ENCODE data around the gene KCNJ16. TPM values are rescaled to one million over a fixed set of nuclear protein-coding genes. Genes with fewer than 3 reads are reported as not detected.
A peak's percentile ranks its signal among the peaks of the same experiment; 100 is the strongest.

KCNJ16 gene
- total and polyA plus RNA-seq, 2 experiments from 2014 or later, result not detected

- H3K36me3 ChIP-seq (ENCODE audit: low read depth), result no peaks in the 10 kb centered on the region
- H3K27ac ChIP-seq, result no peak overlapping the region
- no peaks in the 10 kb centered on the region for H3K27me3 ChIP-seq (replicated peaks; ENCODE audit: insufficient read depth)
- in situ Hi-C loops (cut with MboI), result no loop called here
- H3F3A ChIP-seq (ENCODE audit: insufficient read depth), result no peaks in the 10 kb centered on the region
- H3K4me2 ChIP-seq (ENCODE audit: unreplicated experiment), result peak overlapping the region; percentile 16
- TF ChIP-seq EZH2 (IDR thresholded peaks at IDR 0.05; ENCODE audit: insufficient read depth, poor library complexity, severe bottlenecking) (no peak), EZH2phosphoT487 (IDR thresholded peaks at IDR 0.05; ENCODE audit: insufficient read depth, low read depth) (no peak)
- 65 to 68% methylated on average over 4 of the region's 4 CpGs for WGBS, 2 experiments (ENCODE audit: low coverage in 1 of 2, low lambda C conversion rate in 2 of 2, missing lambda C conversion rate in 2 of 2)
- no peaks in the 10 kb centered on the region for H3K9me2 ChIP-seq (ENCODE audit: insufficient read depth)
- H2AFZ ChIP-seq, result no peak overlapping the region
- no peaks in the 10 kb centered on the region for H3K79me2 ChIP-seq (ENCODE audit: insufficient read depth)
- no peak overlapping the region for H3K4me3 ChIP-seq
- H3K9me3 ChIP-seq (ENCODE audit: low read depth), result no peaks in the 10 kb centered on the region
- H3K4me1 ChIP-seq (ENCODE audit: insufficient read depth), result no peaks in the 10 kb centered on the region
- no peak for DNase-seq
- no peaks in the 10 kb centered on the region for H4K20me1 ChIP-seq (ENCODE audit: insufficient read depth)
- no peak overlapping the region for H3K9ac ChIP-seq
Measured at GRCh38 chr17:70120425-70120824, 45.4 kb downstream of the KCNJ16 start.

GRCh38 chr17:70121126-70121525, 46.1 kb downstream of the KCNJ16 start:
- H3K4me3 ChIP-seq, result no peak overlapping the region
- H3K27ac ChIP-seq, result no peak overlapping the region
- no peaks in the 10 kb centered on the region for H3K9me3 ChIP-seq (ENCODE audit: low read depth)
- WGBS, 2 experiments (ENCODE audit: low coverage in 1 of 2, low lambda C conversion rate in 2 of 2, missing lambda C conversion rate in 2 of 2), result 92 to 96% methylated on average over 3 of the region's 3 CpGs
- no peak overlapping the region for H3K9ac ChIP-seq
- DNase-seq, result no peak
- no peak overlapping the region for H3K4me2 ChIP-seq (ENCODE audit: unreplicated experiment)
- H2AFZ ChIP-seq, result no peak overlapping the region
- no peaks in the 10 kb centered on the region for H3K36me3 ChIP-seq (ENCODE audit: low read depth)
- no peaks in the 10 kb centered on the region for H3K27me3 ChIP-seq (replicated peaks; ENCODE audit: insufficient read depth)
- H3K9me2 ChIP-seq (ENCODE audit: insufficient read depth), result no peaks in the 10 kb centered on the region
- H3F3A ChIP-seq (ENCODE audit: insufficient read depth), result no peaks in the 10 kb centered on the region
- H4K20me1 ChIP-seq (ENCODE audit: insufficient read depth), result no peaks in the 10 kb centered on the region
- H3K4me1 ChIP-seq (ENCODE audit: insufficient read depth), result no peaks in the 10 kb centered on the region
- in situ Hi-C loops (cut with MboI), result no loop called here
- TF ChIP-seq EZH2 (IDR thresholded peaks at IDR 0.05; ENCODE audit: insufficient read depth, poor library complexity, severe bottlenecking) (no peak), EZH2phosphoT487 (IDR thresholded peaks at IDR 0.05; ENCODE audit: insufficient read depth, low read depth) (no peak)
- H3K79me2 ChIP-seq (ENCODE audit: insufficient read depth), result no peaks in the 10 kb centered on the region

- in situ Hi-C loops (cut with MboI), result no loop called here
- Histone ChIP-seq H4K20me1 (ENCODE audit: insufficient read depth) (no peaks in the 10 kb centered on the region), H3K9me3 (ENCODE audit: low read depth) (no peaks in the 10 kb centered on the region), H3F3A (ENCODE audit: insufficient read depth) (no peaks in the 10 kb centered on the region), H3K4me1 (ENCODE audit: insufficient read depth) (no peaks in the 10 kb centered on the region), H3K79me2 (ENCODE audit: insufficient read depth) (no peaks in the 10 kb centered on the region), H3K36me3 (ENCODE audit: low read depth) (no peaks in the 10 kb centered on the region), H3K4me2 (ENCODE audit: unreplicated experiment) (no peak overlapping the region), H3K9me2 (ENCODE audit: insufficient read depth) (no peaks in the 10 kb centered on the region), H2AFZ (no peak overlapping the region), H3K27me3 (replicated peaks; ENCODE audit: insufficient read depth) (no peaks in the 10 kb centered on the region), H3K4me3 (no peak overlapping the region), H3K27ac (no peak overlapping the region), H3K9ac (no peak overlapping the region)
- no peak for DNase-seq
- 64 to 69% methylated on average over 2 of the region's 2 CpGs for WGBS, 2 experiments (ENCODE audit: low coverage in 1 of 2, low lambda C conversion rate in 2 of 2, missing lambda C conversion rate in 2 of 2)
- TF ChIP-seq EZH2phosphoT487 (IDR thresholded peaks at IDR 0.05; ENCODE audit: insufficient read depth, low read depth), result no peak
- TF ChIP-seq EZH2 (IDR thresholded peaks at IDR 0.05; ENCODE audit: insufficient read depth, poor library complexity, severe bottlenecking), result no peak
Measured at GRCh38 chr17:70123193-70123592, 48.2 kb downstream of the KCNJ16 start.

- in situ Hi-C loops (cut with MboI), result no loop called here
- WGBS, 2 experiments (ENCODE audit: low coverage in 1 of 2, low lambda C conversion rate in 2 of 2, missing lambda C conversion rate in 2 of 2), result 66 to 67% methylated on average over 3 of the region's 3 CpGs
Measured at GRCh38 chr17:70124723-70125122, 49.7 kb downstream of the KCNJ16 start.

More at GRCh38 chr17:70124723-70125122, 49.7 kb downstream of the KCNJ16 start:
- H3K4me1 ChIP-seq (ENCODE audit: insufficient read depth), result no peaks in the 10 kb centered on the region
- no peaks in the 10 kb centered on the region for H3K9me2 ChIP-seq (ENCODE audit: insufficient read depth)
- no peaks in the 10 kb centered on the region for H3K27me3 ChIP-seq (replicated peaks; ENCODE audit: insufficient read depth)
- no peak for DNase-seq
- H3K36me3 ChIP-seq (ENCODE audit: low read depth), result no peaks in the 10 kb centered on the region
- no peak overlapping the region for H3K4me3 ChIP-seq
- no peaks in the 10 kb centered on the region for H4K20me1 ChIP-seq (ENCODE audit: insufficient read depth)
- H3K27ac ChIP-seq, result no peak overlapping the region
- no peaks in the 10 kb centered on the region for H3F3A ChIP-seq (ENCODE audit: insufficient read depth)
- no peak overlapping the region for H2AFZ ChIP-seq
- H3K9ac ChIP-seq, result no peak overlapping the region
- no peaks in the 10 kb centered on the region for H3K79me2 ChIP-seq (ENCODE audit: insufficient read depth)
- H3K9me3 ChIP-seq (ENCODE audit: low read depth), result no peaks in the 10 kb centered on the region
- no peak overlapping the region for H3K4me2 ChIP-seq (ENCODE audit: unreplicated experiment)
- no peak for TF ChIP-seq EZH2 (IDR thresholded peaks at IDR 0.05; ENCODE audit: insufficient read depth, poor library complexity, severe bottlenecking)
- no peak for TF ChIP-seq EZH2phosphoT487 (IDR thresholded peaks at IDR 0.05; ENCODE audit: insufficient read depth, low read depth)
